SK-N-DZ (cell line): ENCODE measurements around the gene TFR2.

Source experiments
- DNase-seq: peaks from one replicate; pipeline ENCODE4 v3.0.0-alpha.2; 2015; ENCODE audit warnings: low spot score

Gene TFR2

GRCh38 chr7:100654908-100655831, 13.8 kb upstream of the TFR2 start:
- no peak for DNase-seq

- no peak for DNase-seq
These were observed 8.6 kb upstream of the TFR2 start for GRCh38 chr7:100649826-100650565.

- DNase-seq: no peak
These were observed 1.2 kb upstream of the TFR2 start for GRCh38 chr7:100642534-100642907.

GRCh38 chr7:100641860-100642533, 645 bp upstream of the TFR2 start:
- DNase-seq: no peak

GRCh38 chr7:100640517-100641440, 573 bp downstream of the TFR2 start:
- DNase-seq: no peak

- no peak for DNase-seq
These were observed 1.3 kb downstream of the TFR2 start for GRCh38 chr7:100639995-100640516.

- DNase-seq: peak; percentile 55
These were observed 8.2 kb downstream of the TFR2 start for GRCh38 chr7:100632951-100633717.

GRCh38 chr7:100630066-100630465, 11.3 kb downstream of the TFR2 start:
- no peak for DNase-seq

GRCh38 chr7:100629117-100629716, 12.1 kb downstream of the TFR2 start:
- peak; percentile 50 for DNase-seq

- no peak for DNase-seq
These were observed 14.2 kb downstream of the TFR2 start for GRCh38 chr7:100627238-100627549.

- peak; percentile 88 for DNase-seq
These were observed 14.7 kb downstream of the TFR2 start for GRCh38 chr7:100626530-100627237.

GRCh38 chr7:100626055-100626454, 15.3 kb downstream of the TFR2 start:
- no peak for DNase-seq

- no peak for DNase-seq
These were observed 17.2 kb downstream of the TFR2 start for GRCh38 chr7:100623951-100624824.

- DNase-seq: no peak
These were observed 19.8 kb downstream of the TFR2 start for GRCh38 chr7:100621554-100621953.

GRCh38 chr7:100620804-100621203, 20.5 kb downstream of the TFR2 start:
- no peak for DNase-seq

- no peak for DNase-seq
These were observed 21.1 kb downstream of the TFR2 start for GRCh38 chr7:100620239-100620638.

GRCh38 chr7:100614308-100614861, 27.0 kb downstream of the TFR2 start:
- no peak for DNase-seq
